GM12878 (cell line): ENCODE results near the gene MFSD12. TPM values are rescaled to one million over a fixed set of nuclear protein-coding genes. Genes with fewer than 3 reads are reported as not detected.

Experiments
- ATF3 ChIP-seq: IDR thresholded peaks from 2 replicates; pipeline ENCODE4 v1.6.1; 2011; ENCODE audit warnings: low read depth, mild to moderate bottlenecking, low read length, moderate library complexity, borderline replicate concordance; ENCODE audit errors: extremely low read depth
- BCL11A ChIP-seq: IDR thresholded peaks from 2 replicates; pipeline ENCODE4 v1.6.1; 2011; ENCODE audit warnings: low read depth, low read length
- BCL3 ChIP-seq: IDR thresholded peaks from 2 replicates; pipeline ENCODE4 v1.6.1; 2011; ENCODE audit warnings: borderline replicate concordance, low read depth, mild to moderate bottlenecking, moderate library complexity, low read length; ENCODE audit not compliant: insufficient read depth, poor library complexity, severe bottlenecking
- EGR1 ChIP-seq, 2 experiments: IDR thresholded peaks; 1 replicate in 1 of 2; 2 replicates in 1 of 2; pipeline ENCODE4 v1.6.1; 2011 to 2012; ENCODE audit warnings: low read depth in 2 of 2, low read length in 2 of 2, borderline replicate concordance in 1 of 2, mild to moderate bottlenecking in 1 of 2, moderate library complexity in 1 of 2
- ESRRA ChIP-seq: IDR thresholded peaks from 2 replicates; pipeline ENCODE4 v1.6.1; 2012; ENCODE audit warnings: mild to moderate bottlenecking, low read length, improper control_type of control experiment
- HDGF ChIP-seq: fragments of 450-650 bp; IDR thresholded peaks from 2 replicates; pipeline ENCODE4 v1.6.1; 2016; ENCODE audit warnings: antibody characterized with exemption
- IRF5 ChIP-seq: fragments of 450-650 bp; IDR thresholded peaks from 2 replicates; pipeline ENCODE4 v1.6.1; 2017; ENCODE audit warnings: borderline replicate concordance
- JUND ChIP-seq: IDR thresholded peaks from 2 replicates; pipeline ENCODE4 v1.6.1; 2012; ENCODE audit warnings: low read depth, mild to moderate bottlenecking, low read length, improper control_type of control experiment, moderate library complexity
- LARP7 ChIP-seq: fragments of 450-650 bp; IDR thresholded peaks from 2 replicates; pipeline ENCODE4 v1.6.1; 2017; ENCODE audit warnings: mild to moderate bottlenecking
- MYB ChIP-seq: fragments of 150-350 bp; IDR thresholded peaks from 2 replicates; pipeline ENCODE4 v1.6.1; 2014; ENCODE audit warnings: mild to moderate bottlenecking, low read depth, low read length, borderline replicate concordance
- NFYA ChIP-seq: IDR thresholded peaks from 2 replicates; pipeline ENCODE4 v1.6.1; 2011; ENCODE audit warnings: low read depth, mild to moderate bottlenecking, low read length, improper control_type of control experiment, borderline replicate concordance
- NKRF ChIP-seq: fragments of 450-650 bp; conservative IDR thresholded peaks from 2 replicates; pipeline ENCODE4 v1.6.1; 2017; ENCODE audit warnings: mild to moderate bottlenecking, moderate library complexity
- RELB ChIP-seq: fragments of 450-650 bp; IDR thresholded peaks from 2 replicates; pipeline ENCODE4 v1.6.1; 2017; ENCODE audit warnings: low read depth, mild to moderate bottlenecking, moderate library complexity
- STAT1 ChIP-seq: fragments of 450-650 bp; conservative IDR thresholded peaks from 2 replicates; pipeline ENCODE4 v1.6.1; 2014; ENCODE audit warnings: antibody characterized with exemption, mild to moderate bottlenecking
- SUZ12 ChIP-seq: fragments of 200-600 bp; sonication (generic); IDR thresholded peaks from one replicate; pipeline ENCODE4 v1.6.1; 2018; ENCODE audit warnings: antibody characterized with exemption, mild to moderate bottlenecking; ENCODE audit not compliant: unreplicated experiment
- TCF3 ChIP-seq: IDR thresholded peaks from 2 replicates; pipeline ENCODE4 v1.6.1; 2012; ENCODE audit warnings: low read depth, mild to moderate bottlenecking, low read length, borderline replicate concordance; ENCODE audit not compliant: insufficient read depth
- ZBTB4 ChIP-seq: fragments of 450-650 bp; formaldehyde crosslinking; IDR thresholded peaks from 2 replicates; pipeline ENCODE4 v1.4.0; 2022; ENCODE audit warnings: mild to moderate bottlenecking, moderate library complexity
- ZNF24 ChIP-seq: fragments of 450-650 bp; IDR thresholded peaks from 2 replicates; pipeline ENCODE4 v1.6.1; 2017; ENCODE audit warnings: antibody characterized with exemption, mild to moderate bottlenecking
- ZZZ3 ChIP-seq: IDR thresholded peaks from 2 replicates; pipeline ENCODE4 v1.6.1; 2011; ENCODE audit warnings: low read depth; ENCODE audit not compliant: control insufficient read depth, insufficient read length
- polyA plus RNA-seq, 11 experiments: library from polyadenylated mRNA; depleted of rRNA in 4 of 11; unstranded in 6 of 11; stranded (reverse) in 5 of 11; fragments of >200 nt; fragmentation: Nextera tagmentation in 4 of 11; fragmentation: Illumina TruSeq in 1 of 11; extraction: Ambion mirVana in 4 of 11; extraction: Trizol in 1 of 11; gene quantifications; 1 replicate in 1 of 11; 2 replicates in 10 of 11; pipeline versions ENCODE4 v1.2.1 to v1.2.3, GENCODE V29; 2011 to 2016; ENCODE audit warnings: inconsistent platforms in 2 of 11, missing spikeins in 2 of 11, low read depth in 1 of 11
- total RNA-seq, 4 experiments: library from RNA; depleted of rRNA in 3 of 4; stranded (reverse); fragments of >200 nt in 3 of 4; fragmentation: Illumina TruSeq in 1 of 4; extraction: Trizol in 1 of 4; gene quantifications; 2 replicates each; pipeline versions ENCODE4 v1.2.1 to v1.2.3, GENCODE V29; 2013 to 2021

The MFSD12 gene
- total and polyA plus RNA-seq, 10 of the 15 experiments (the other 5 are each of a cell fraction or from before 2014, with no cell fraction given), result 0.58 to 65.9 (median 16.8) TPM

- TF ChIP-seq JUND (peak; percentile 99), HDGF (peak; percentile 26; the same call in 1 of the 2 replicates), MYB (no peak), ESRRA (no peak), BCL11A (0 out of 2 replicates have a peak, but pooled peaks have one; percentile 12), TCF3 (0 out of 2 replicates have a peak, but pooled peaks have one; percentile 65), LARP7 (peak; percentile 77), IRF5 (peak; percentile 83), RELB (peak; percentile 99), NKRF (peak; percentile 96), STAT1 (peak; percentile 97), BCL3 (no peak), ZZZ3 (no peak), ZNF24 (peak; percentile 99), NFYA (no peak), ATF3 (peak; percentile 86), ZBTB4 (no peak), SUZ12 (no peak), EGR1 (IDR thresholded peaks at IDR 0.05; ENCODE audit: borderline replicate concordance in 1 of 2, low read depth in 2 of 2, low read length in 2 of 2) (peak; percentile 20 to 70; a peak in 2 of 3 replicates)
Observed at GRCh38 chr19:3500429-3501101, 56.8 kb downstream of the MFSD12 start, which contains the start of gene DOHH (continued).
